Mesenchymal stem cell (in vitro differentiated cells and primary cell): ENCODE measurements around the gene SNX20.
A peak's percentile ranks its signal among the peaks of the same experiment; 100 is the strongest.

Source experiments
- DNase-seq: peaks from one replicate; pipeline ENCODE4 v3.0.0-alpha.2; 2013
- H2AFZ ChIP-seq: one replicate; pipeline ENCODE4 v1.6.1; 2013; ENCODE audit warnings: low read depth, mild to moderate bottlenecking, control low read depth, inconsistent platforms, low read length, moderate library complexity
- H2AK5ac ChIP-seq: 2 replicates; pipeline ENCODE4 v1.6.1; 2013; ENCODE audit warnings: low read length, moderate library complexity, mild to moderate bottlenecking, inconsistent platforms; ENCODE audit not compliant: severe bottlenecking
- H2BK120ac ChIP-seq: one replicate; pipeline ENCODE4 v1.6.1; 2013; ENCODE audit warnings: low read depth, mild to moderate bottlenecking, inconsistent platforms, low read length, moderate library complexity
- H2BK12ac ChIP-seq, 2 experiments: one replicate each; pipeline ENCODE4 v1.6.1; 2013; ENCODE audit warnings: inconsistent platforms in 2 of 2, low read length in 2 of 2, mild to moderate bottlenecking in 2 of 2, moderate library complexity in 2 of 2, control low read depth in 1 of 2
- H2BK15ac ChIP-seq: one replicate; pipeline ENCODE4 v1.6.1; 2013; ENCODE audit warnings: mild to moderate bottlenecking, low read depth, inconsistent platforms; ENCODE audit not compliant: poor library complexity, severe bottlenecking
- H2BK5ac ChIP-seq: 2 replicates; pipeline ENCODE4 v1.6.1; 2013; ENCODE audit warnings: low read depth, mild to moderate bottlenecking, low read length, control low read depth, inconsistent platforms; ENCODE audit not compliant: poor library complexity, severe bottlenecking
- H3K14ac ChIP-seq, 2 experiments: one replicate each; pipeline ENCODE4 v1.6.1; 2013; ENCODE audit warnings: inconsistent platforms in 2 of 2, low read length in 2 of 2, control low read depth in 1 of 2, mild to moderate bottlenecking in 1 of 2, moderate library complexity in 1 of 2
- H3K18ac ChIP-seq, 2 experiments: one replicate each; pipeline ENCODE4 v1.6.1; 2013; ENCODE audit warnings: inconsistent platforms in 2 of 2, low read length in 2 of 2, control low read depth in 1 of 2, low read depth in 1 of 2, mild to moderate bottlenecking in 1 of 2
- H3K23ac ChIP-seq, 2 experiments: one replicate each; pipeline ENCODE4 v1.6.1; 2013; ENCODE audit warnings: inconsistent platforms in 2 of 2, low read length in 2 of 2, mild to moderate bottlenecking in 2 of 2, moderate library complexity in 2 of 2, control low read depth in 1 of 2
- H3K27ac ChIP-seq: 2 replicates; pipeline ENCODE4 v1.5.1; 2013; ENCODE audit warnings: mild to moderate bottlenecking, moderate library complexity, low read length, control low read depth, inconsistent platforms; ENCODE audit not compliant: poor library complexity, severe bottlenecking
- H3K27me3 ChIP-seq, 2 experiments: 2 replicates each; pipeline versions ENCODE4 v1.6.1 to v1.7.0; 2013; ENCODE audit warnings: low read length in 2 of 2, mild to moderate bottlenecking in 2 of 2, moderate library complexity in 2 of 2, control low read depth in 1 of 2, inconsistent platforms in 1 of 2; ENCODE audit not compliant: control insufficient read depth in 1 of 2, insufficient read depth in 1 of 2
- H3K36me3 ChIP-seq, 2 experiments: 2 replicates each; pipeline versions ENCODE4 v1.6.1 to v1.7.0; 2013; ENCODE audit warnings: low read length in 2 of 2, control low read depth in 1 of 2, inconsistent platforms in 1 of 2, low read depth in 1 of 2, mild to moderate bottlenecking in 1 of 2; ENCODE audit not compliant: insufficient read depth in 2 of 2, control insufficient read depth in 1 of 2
- H3K4ac ChIP-seq, 2 experiments: one replicate each; pipeline ENCODE4 v1.6.1; 2013; ENCODE audit warnings: inconsistent platforms in 2 of 2, low read length in 2 of 2, mild to moderate bottlenecking in 2 of 2, moderate library complexity in 2 of 2, control low read depth in 1 of 2, low read depth in 1 of 2
- H3K4me1 ChIP-seq: 2 replicates; pipeline ENCODE4 v1.6.1; 2013; ENCODE audit warnings: low read depth, low read length, control low read depth; ENCODE audit not compliant: control insufficient read depth, insufficient read depth
- H3K4me2 ChIP-seq: 2 replicates; pipeline ENCODE4 v1.6.1; 2013; ENCODE audit warnings: low read length, mild to moderate bottlenecking, inconsistent platforms; ENCODE audit not compliant: poor library complexity, severe bottlenecking
- H3K4me3 ChIP-seq, 2 experiments: 2 replicates each; pipeline versions ENCODE4 v1.5.1 to v1.7.0; 2013; ENCODE audit warnings: low read length in 2 of 2, mild to moderate bottlenecking in 2 of 2, control low read depth in 1 of 2, low read depth in 1 of 2; ENCODE audit not compliant: insufficient read depth in 1 of 2
- H3K79me1 ChIP-seq: replicated peaks from 2 replicates; pipeline ENCODE4 v1.6.1; 2013; ENCODE audit warnings: mild to moderate bottlenecking, control low read depth, low read length, inconsistent platforms; ENCODE audit not compliant: poor library complexity, severe bottlenecking
- H3K9ac ChIP-seq: 2 replicates; pipeline ENCODE4 v1.7.0; 2013; ENCODE audit warnings: mild to moderate bottlenecking, low read length, moderate library complexity
- H3K9me3 ChIP-seq: 2 replicates; pipeline ENCODE4 v1.7.0; 2013; ENCODE audit warnings: mild to moderate bottlenecking, low read length; ENCODE audit not compliant: control insufficient read depth
- H4K8ac ChIP-seq: one replicate; pipeline ENCODE4 v1.6.1; 2013; ENCODE audit warnings: inconsistent platforms, mild to moderate bottlenecking, low read length, moderate library complexity
- H4K91ac ChIP-seq: one replicate; pipeline ENCODE4 v1.6.1; 2013; ENCODE audit warnings: mild to moderate bottlenecking, low read length, inconsistent platforms
- WGBS: methylation state at CpG from one replicate; pipeline ENCODE4 v1.1.7; 2013; ENCODE audit warnings: mixed read lengths; 5-methylcytosine and 5-hydroxymethylcytosine counted together

Gene SNX20

DNA sequence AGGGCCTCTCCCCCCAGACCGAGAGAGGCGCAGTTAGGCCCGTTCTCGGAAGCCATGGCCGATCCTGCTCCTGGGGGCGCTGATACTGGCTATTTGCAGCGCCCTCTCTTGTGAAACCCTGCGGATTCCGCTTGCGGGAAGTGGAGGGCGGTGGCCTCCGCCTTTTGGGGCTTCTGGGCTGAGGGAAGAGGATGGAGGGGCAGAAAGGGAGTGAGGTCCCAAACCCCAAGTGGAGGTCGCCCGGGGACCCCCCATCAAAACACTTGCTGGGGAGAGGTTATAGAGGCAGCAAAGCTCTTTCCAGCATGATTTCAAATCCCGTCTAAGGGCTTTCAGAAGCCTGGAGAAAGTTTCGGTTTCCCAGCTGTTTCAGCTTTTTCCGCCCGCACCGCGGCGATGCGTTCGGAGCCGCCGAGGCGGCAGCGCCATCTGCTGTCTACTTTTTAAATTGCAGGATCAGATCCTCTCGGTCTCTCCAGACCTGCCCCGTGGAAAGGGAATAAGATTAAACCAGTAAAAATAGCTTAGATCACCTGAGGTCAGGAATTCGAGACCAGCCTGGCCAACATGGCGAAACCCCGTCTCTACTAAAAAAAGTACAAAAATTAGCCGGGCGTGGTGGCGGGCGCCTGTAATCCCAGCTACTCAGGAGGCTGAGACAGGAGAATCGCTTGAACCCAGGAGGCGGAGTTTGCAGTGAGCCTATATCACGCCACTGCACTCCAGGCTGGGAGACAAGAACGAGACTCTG, 15.8 kb downstream of the SNX20 start:
- Histone ChIP-seq H3K36me3 (no peaks in the 10 kb centered on the region), H2AK5ac (no peak overlapping the region)
- WGBS = 39% methylated on average over 40 of the region's 40 CpGs

DNA sequence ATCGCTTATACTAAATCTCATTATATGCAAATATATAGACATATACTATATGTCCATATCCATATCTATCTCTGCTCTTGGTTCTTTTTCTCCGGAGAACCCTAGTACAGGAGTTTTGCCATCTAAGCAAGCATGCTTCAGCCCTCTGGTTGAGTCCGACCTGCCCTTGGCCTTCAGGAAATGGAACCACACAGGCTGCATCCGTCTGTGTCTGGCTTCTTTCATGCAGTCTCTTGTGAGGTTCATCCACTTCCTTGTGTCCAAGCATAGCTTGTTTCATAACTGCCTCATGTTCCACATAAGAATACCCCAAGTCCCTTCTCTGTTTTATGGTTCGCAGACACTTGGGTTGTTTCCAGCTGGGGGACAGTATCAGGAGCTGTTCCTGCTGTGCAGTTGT, 16.8 kb downstream of the SNX20 start:
- H3K14ac ChIP-seq = no peak overlapping the region
- no peak overlapping the region for H3K27ac ChIP-seq
- no peaks in the 10 kb centered on the region for H3K9me3 ChIP-seq
- no peak overlapping the region for H3K4me3 ChIP-seq
- peaks cover 2% of the 10 kb centered on the region for H3K4me1 ChIP-seq
- H3K4ac ChIP-seq = no peak overlapping the region
- H2AK5ac ChIP-seq = no peak overlapping the region
- no peak overlapping the region for H2BK15ac ChIP-seq
- DNase-seq = no peak
- H3K9ac ChIP-seq = no peak overlapping the region
- H2AFZ ChIP-seq = no peak overlapping the region
- H4K91ac ChIP-seq = no peak overlapping the region
- no peaks in the 10 kb centered on the region for H3K27me3 ChIP-seq
- 96% methylated on average over 5 of the region's 5 CpGs for WGBS
- H3K79me1 ChIP-seq = no peaks in the 10 kb centered on the region
- H2BK12ac ChIP-seq = no peak overlapping the region
- H2BK120ac ChIP-seq = no peak overlapping the region
- no peaks in the 10 kb centered on the region for H3K36me3 ChIP-seq
- no peak overlapping the region for H2BK5ac ChIP-seq
- no peak overlapping the region for H4K8ac ChIP-seq
- H3K4me2 ChIP-seq = no peak overlapping the region
- no peak overlapping the region for H3K23ac ChIP-seq
- H3K18ac ChIP-seq = no peak overlapping the region

More for the DNA sequence above, 15.8 kb downstream of the SNX20 start:
- H3K79me1 ChIP-seq = no peaks in the 10 kb centered on the region
- H3K23ac ChIP-seq = no peak overlapping the region
- peak overlapping the region; percentile 88 for H4K8ac ChIP-seq
- H3K27ac ChIP-seq = no peak overlapping the region
- peak overlapping the region; percentile 89 for H3K9ac ChIP-seq
- no peak overlapping the region for H3K14ac ChIP-seq
- H2BK120ac ChIP-seq = no peak overlapping the region
- H2AFZ ChIP-seq = no peak overlapping the region
- no peaks in the 10 kb centered on the region for H3K9me3 ChIP-seq
- H3K4me2 ChIP-seq = peak overlapping the region; percentile 36
- peak; percentile 65 for DNase-seq
- no peak overlapping the region for H3K18ac ChIP-seq
- no peak overlapping the region for H2BK12ac ChIP-seq
- peaks cover 2% of the 10 kb centered on the region for H3K4me1 ChIP-seq
- H4K91ac ChIP-seq = no peak overlapping the region
- H3K4me3 ChIP-seq = peak overlapping the region; percentile 12 to 76
- H3K4ac ChIP-seq = no peak overlapping the region
- no peaks in the 10 kb centered on the region for H3K27me3 ChIP-seq
- H2BK15ac ChIP-seq = no peak overlapping the region
- no peak overlapping the region for H2BK5ac ChIP-seq

GRCh38 chr16:50662306-50662940, 18.7 kb downstream of the SNX20 start:
- Histone ChIP-seq H3K23ac (no peak overlapping the region), H3K79me1 (no peaks in the 10 kb centered on the region), H3K9me3 (no peaks in the 10 kb centered on the region), H4K8ac (no peak overlapping the region), H4K91ac (no peak overlapping the region), H2BK15ac (no peak overlapping the region), H2AFZ (no peak overlapping the region), H3K4ac (no peak overlapping the region), H2BK12ac (no peak overlapping the region), H2BK120ac (no peak overlapping the region), H3K18ac (no peak overlapping the region), H3K4me3 (no peak overlapping the region), H2AK5ac (no peak overlapping the region), H3K27me3 (peaks cover 0 to 3% of the 10 kb centered on the region in 2 experiments), H2BK5ac (no peak overlapping the region), H3K4me2 (no peak overlapping the region), H3K4me1 (peaks cover 2% of the 10 kb centered on the region), H3K27ac (no peak overlapping the region), H3K14ac (no peak overlapping the region), H3K9ac (no peak overlapping the region), H3K36me3 (no peaks in the 10 kb centered on the region)
- DNase-seq = no peak
- WGBS = 88% methylated on average over 9 of the region's 10 CpGs

- H3K4me1 ChIP-seq = no peaks in the 10 kb centered on the region
- H2BK5ac ChIP-seq = no peak overlapping the region
- no peak for DNase-seq
- no peak overlapping the region for H2BK15ac ChIP-seq
- H3K4me2 ChIP-seq = no peak overlapping the region
- H4K8ac ChIP-seq = no peak overlapping the region
- no peak overlapping the region for H2AK5ac ChIP-seq
- H3K36me3 ChIP-seq = no peaks in the 10 kb centered on the region
- no peak overlapping the region for H3K4ac ChIP-seq
- no peak overlapping the region for H2BK120ac ChIP-seq
- no peak overlapping the region for H2BK12ac ChIP-seq
- WGBS = 61% methylated on average over 3 of the region's 5 CpGs
- H3K14ac ChIP-seq = no peak overlapping the region
- H2AFZ ChIP-seq = no peak overlapping the region
- H3K27me3 ChIP-seq = peaks cover 0 to 3% of the 10 kb centered on the region in 2 experiments
- no peak overlapping the region for H3K23ac ChIP-seq
- H3K9me3 ChIP-seq = no peaks in the 10 kb centered on the region
- no peak overlapping the region for H3K9ac ChIP-seq
- no peak overlapping the region for H3K18ac ChIP-seq
- H4K91ac ChIP-seq = no peak overlapping the region
- H3K27ac ChIP-seq = no peak overlapping the region
- no peaks in the 10 kb centered on the region for H3K79me1 ChIP-seq
- no peak overlapping the region for H3K4me3 ChIP-seq
Observed at GRCh38 chr16:50659806-50660205, 21.3 kb downstream of the SNX20 start.
